ENCODE data around the gene SNAPC2. TPM values are rescaled to one million over a fixed set of nuclear protein-coding genes. Genes with fewer than 3 reads are reported as not detected.

The SNAPC2 gene
- polyA plus RNA-seq, 1 donor (not counting 4 experiments of a cell fraction or from before 2014, with no cell fraction given), result 10.7 TPM

- TF ChIP-seq EZH2 (IDR thresholded peaks at IDR 0.05; ENCODE audit: low read length) (no peak), CTCF (optimal IDR thresholded peaks at IDR 0.05 in 1 of 3, IDR thresholded peaks at IDR 0.05 in 1 of 3, conservative IDR thresholded peaks at IDR 0.05 in 1 of 3; ENCODE audit: extremely low read depth in 1 of 3, insufficient read depth in 2 of 3, low read length in 3 of 3) (no peak)
- Histone ChIP-seq H3K4me3 (ENCODE audit: control insufficient read depth in 2 of 3, extremely low read depth in 1 of 3, insufficient read depth in 2 of 3, low read depth in 1 of 3, low read length in 3 of 3) (peak overlapping the region in 1 of 3 experiments; percentile 31), H3K9me3 (ENCODE audit: control insufficient read depth, low read depth, low read length) (no peaks in the 10 kb centered on the region), H3K27ac (ENCODE audit: control insufficient read depth, insufficient read depth, low read length) (peak overlapping the region; percentile 95), H3K4me2 (ENCODE audit: control insufficient read depth, extremely low read depth, insufficient read depth, low read depth, low read length) (peak overlapping the region; percentile 70), H4K20me1 (ENCODE audit: control insufficient read depth, extremely low read depth, insufficient read depth, low read length) (no peaks in the 10 kb centered on the region), H3K79me2 (ENCODE audit: control insufficient read depth, insufficient read depth, low read length) (peaks cover 26% of the 10 kb centered on the region), H2AFZ (ENCODE audit: control insufficient read depth, low read length) (no peak overlapping the region), H3K4me1 (ENCODE audit: control insufficient read depth, extremely low read depth, insufficient read depth, low read length) (peaks cover 54% of the 10 kb centered on the region), H3K9ac (ENCODE audit: control insufficient read depth, extremely low read depth, insufficient read depth, low read length) (peak overlapping the region; percentile 67), H3K36me3 (ENCODE audit: control insufficient read depth in 2 of 2, extremely low read depth in 1 of 2, insufficient read depth in 2 of 2, low read length in 2 of 2) (peaks cover 9 to 14% of the 10 kb centered on the region in 2 experiments), H3K27me3 (ENCODE audit: control insufficient read depth, extremely low read depth, insufficient read depth, low read length) (no peaks in the 10 kb centered on the region), H3K9me1 (ENCODE audit: control insufficient read depth, extremely low read depth, insufficient read depth, low read length) (peaks cover 3% of the 10 kb centered on the region)
- DNase-seq (ENCODE audit: low read depth, low spot score) (no peak), FAIRE-seq (no peak)
- dilution Hi-C loops (cut with MboI; ENCODE audit: extremely low pct_ligation_motif_present, low sequenced_read_pairs), result no loop called here
These were observed 19.2 kb upstream of the SNAPC2 start for GRCh38 chr19:7900931-7901330.

DNA sequence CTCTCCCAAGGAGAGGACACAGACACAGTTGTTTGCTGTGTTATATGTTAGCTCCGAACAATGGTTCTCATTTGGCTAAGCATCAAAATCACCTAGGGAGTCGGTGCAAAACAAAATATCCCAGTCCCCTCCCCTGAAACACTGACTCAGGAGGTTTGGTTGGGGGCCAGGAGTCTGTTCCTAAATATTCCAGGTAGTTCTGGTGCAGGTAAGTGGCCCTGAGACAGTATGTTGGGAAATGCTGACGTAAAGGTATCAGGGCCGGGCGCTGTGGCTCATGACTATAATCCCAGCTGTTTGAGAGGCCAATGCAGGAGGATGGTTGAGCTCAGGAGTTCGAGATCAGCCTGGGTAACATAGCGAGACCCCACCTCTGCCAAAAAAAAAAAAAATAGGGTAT is 18.8 kb upstream of the SNAPC2 start:
- H2AFZ ChIP-seq (ENCODE audit: control insufficient read depth, low read length), result no peak overlapping the region
- H3K9ac ChIP-seq (ENCODE audit: control insufficient read depth, extremely low read depth, insufficient read depth, low read length), result peak overlapping the region; percentile 99
- H3K36me3 ChIP-seq (ENCODE audit: control insufficient read depth in 2 of 2, extremely low read depth in 1 of 2, insufficient read depth in 2 of 2, low read length in 2 of 2), result peaks cover 9 to 14% of the 10 kb centered on the region in 2 experiments
- dilution Hi-C loops (cut with MboI; ENCODE audit: extremely low pct_ligation_motif_present, low sequenced_read_pairs), result no loop called here
- no peak for TF ChIP-seq CTCF (optimal IDR thresholded peaks at IDR 0.05 in 1 of 3, IDR thresholded peaks at IDR 0.05 in 1 of 3, conservative IDR thresholded peaks at IDR 0.05 in 1 of 3; ENCODE audit: extremely low read depth in 1 of 3, insufficient read depth in 2 of 3, low read length in 3 of 3)
- no peak for TF ChIP-seq EZH2 (IDR thresholded peaks at IDR 0.05; ENCODE audit: low read length)
- H3K27me3 ChIP-seq (ENCODE audit: control insufficient read depth, extremely low read depth, insufficient read depth, low read length), result no peaks in the 10 kb centered on the region
- peak overlapping the region; percentile 95 for H3K27ac ChIP-seq (ENCODE audit: control insufficient read depth, insufficient read depth, low read length)
- H3K9me3 ChIP-seq (ENCODE audit: control insufficient read depth, low read depth, low read length), result no peaks in the 10 kb centered on the region
- peak; percentile 84 for FAIRE-seq
- H3K9me1 ChIP-seq (ENCODE audit: control insufficient read depth, extremely low read depth, insufficient read depth, low read length), result peaks cover 3% of the 10 kb centered on the region
- peak overlapping the region in 2 of 3 experiments; percentile 14 to 31 for H3K4me3 ChIP-seq (ENCODE audit: control insufficient read depth in 2 of 3, extremely low read depth in 1 of 3, insufficient read depth in 2 of 3, low read depth in 1 of 3, low read length in 3 of 3)
- H3K4me2 ChIP-seq (ENCODE audit: control insufficient read depth, extremely low read depth, insufficient read depth, low read depth, low read length), result peak overlapping the region; percentile 70
- H3K79me2 ChIP-seq (ENCODE audit: control insufficient read depth, insufficient read depth, low read length), result peaks cover 30% of the 10 kb centered on the region
- H4K20me1 ChIP-seq (ENCODE audit: control insufficient read depth, extremely low read depth, insufficient read depth, low read length), result no peaks in the 10 kb centered on the region
- H3K4me1 ChIP-seq (ENCODE audit: control insufficient read depth, extremely low read depth, insufficient read depth, low read length), result peaks cover 54% of the 10 kb centered on the region
- no peak for DNase-seq (ENCODE audit: low read depth, low spot score)

Data from keratinocyte (primary cell).